OCI-LY7 (cell line): ENCODE measurements around the gene FOXL3.

Experiments used
- CTCF ChIP-seq: fragments of 200-600 bp; sonication (generic); conservative IDR thresholded peaks from 2 replicates; pipeline ENCODE4 v1.5.1; 2014; ENCODE audit warnings: mild to moderate bottlenecking, antibody characterized with exemption, low read length, moderate library complexity, mixed read lengths
- EZH2phosphoT487 ChIP-seq: fragments of 200-600 bp; sonication (generic); IDR thresholded peaks from 2 replicates; pipeline ENCODE4 v1.6.1; 2018; ENCODE audit warnings: low read depth, borderline replicate concordance, mild to moderate bottlenecking, mixed run types, antibody characterized with exemption, low read length, moderate library complexity, mixed read lengths

DNA sequence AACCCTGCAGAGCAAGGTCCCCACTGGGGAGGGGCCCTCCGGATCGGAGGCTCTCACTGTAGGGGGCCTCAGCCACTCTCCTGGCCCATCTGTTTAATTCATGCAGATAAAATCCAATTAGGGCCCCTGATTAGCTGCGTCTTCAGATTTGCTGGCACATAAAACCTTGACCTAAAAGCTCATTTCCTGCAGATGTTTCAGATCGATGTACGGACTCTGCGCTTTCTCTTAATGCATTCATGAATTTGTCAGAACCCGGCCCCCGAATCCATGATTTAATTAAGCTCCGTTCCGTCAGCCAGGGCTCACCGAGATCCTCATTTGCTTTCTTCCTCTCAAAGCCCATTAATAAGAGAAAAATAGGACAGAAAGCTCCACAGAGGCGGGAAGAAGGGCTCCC, 40.0 kb upstream of the FOXL3 start:
- TF ChIP-seq CTCF (no peak), EZH2phosphoT487 (no peak)
